Mucosa of stomach (tissue), 1 donor: ENCODE data around the gene PPP3CA.

Experiments
- H3K27me3 ChIP-seq: one replicate; pipeline ENCODE4 v1.7.0; 2013; ENCODE audit warnings: mild to moderate bottlenecking, low read length; ENCODE audit not compliant: control insufficient read depth, insufficient read depth
- H3K36me3 ChIP-seq: one replicate; pipeline ENCODE4 v1.7.0; 2013; ENCODE audit warnings: low read length; ENCODE audit not compliant: control insufficient read depth, insufficient read depth
- H3K4me1 ChIP-seq: one replicate; pipeline ENCODE4 v1.7.0; 2013; ENCODE audit warnings: mild to moderate bottlenecking, low read length; ENCODE audit not compliant: control insufficient read depth, insufficient read depth
- H3K4me3 ChIP-seq: one replicate; pipeline ENCODE4 v1.7.0; 2013; ENCODE audit warnings: low read length
- H3K9ac ChIP-seq: one replicate; pipeline ENCODE4 v1.7.0; 2013; ENCODE audit warnings: mild to moderate bottlenecking, low read length, moderate library complexity
- H3K9me3 ChIP-seq: one replicate; pipeline ENCODE4 v1.7.0; 2013; ENCODE audit warnings: mild to moderate bottlenecking, low read length, moderate library complexity; ENCODE audit not compliant: control insufficient read depth
- donor health status: Pancreatic carcinoma.

The PPP3CA gene

GRCh38 chr4:101326576-101326975 is 20.8 kb downstream of the PPP3CA start:
- H3K9ac ChIP-seq = no peak overlapping the region
- H3K9me3 ChIP-seq = no peaks in the 10 kb centered on the region
- no peaks in the 10 kb centered on the region for H3K27me3 ChIP-seq
- H3K4me3 ChIP-seq = no peak overlapping the region
- no peaks in the 10 kb centered on the region for H3K4me1 ChIP-seq
- H3K36me3 ChIP-seq = no peaks in the 10 kb centered on the region

- Histone ChIP-seq H3K4me3 (no peak overlapping the region), H3K9ac (no peak overlapping the region), H3K9me3 (no peaks in the 10 kb centered on the region), H3K36me3 (no peaks in the 10 kb centered on the region), H3K27me3 (no peaks in the 10 kb centered on the region), H3K4me1 (no peaks in the 10 kb centered on the region)
Observed at GRCh38 chr4:101322743-101323142, 24.6 kb downstream of the PPP3CA start.

GRCh38 chr4:101321481-101322042 is 25.8 kb downstream of the PPP3CA start:
- Histone ChIP-seq H3K27me3 (no peaks in the 10 kb centered on the region), H3K4me1 (no peaks in the 10 kb centered on the region), H3K4me3 (no peak overlapping the region), H3K9ac (no peak overlapping the region), H3K36me3 (no peaks in the 10 kb centered on the region), H3K9me3 (no peaks in the 10 kb centered on the region)

GRCh38 chr4:101315786-101316185 is 31.5 kb downstream of the PPP3CA start:
- Histone ChIP-seq H3K9ac (no peak overlapping the region), H3K4me3 (no peak overlapping the region), H3K9me3 (no peaks in the 10 kb centered on the region), H3K36me3 (no peaks in the 10 kb centered on the region), H3K27me3 (no peaks in the 10 kb centered on the region), H3K4me1 (no peaks in the 10 kb centered on the region)

GRCh38 chr4:101315041-101315440 is 32.3 kb downstream of the PPP3CA start:
- Histone ChIP-seq H3K36me3 (no peaks in the 10 kb centered on the region), H3K27me3 (no peaks in the 10 kb centered on the region), H3K4me3 (no peak overlapping the region), H3K4me1 (no peaks in the 10 kb centered on the region), H3K9me3 (no peaks in the 10 kb centered on the region), H3K9ac (no peak overlapping the region)

GRCh38 chr4:101309925-101310324 is 37.4 kb downstream of the PPP3CA start:
- Histone ChIP-seq H3K9ac (no peak overlapping the region), H3K9me3 (no peaks in the 10 kb centered on the region), H3K4me3 (no peak overlapping the region), H3K36me3 (no peaks in the 10 kb centered on the region), H3K27me3 (no peaks in the 10 kb centered on the region), H3K4me1 (peaks cover 11% of the 10 kb centered on the region)

- peaks cover 11% of the 10 kb centered on the region for H3K4me1 ChIP-seq
- no peaks in the 10 kb centered on the region for H3K27me3 ChIP-seq
- no peaks in the 10 kb centered on the region for H3K9me3 ChIP-seq
- H3K36me3 ChIP-seq = no peaks in the 10 kb centered on the region
- H3K4me3 ChIP-seq = no peak overlapping the region
- no peak overlapping the region for H3K9ac ChIP-seq
Observed at GRCh38 chr4:101307899-101308298, 39.4 kb downstream of the PPP3CA start.

GRCh38 chr4:101306764-101307615 is 40.3 kb downstream of the PPP3CA start:
- Histone ChIP-seq H3K27me3 (no peaks in the 10 kb centered on the region), H3K36me3 (no peaks in the 10 kb centered on the region), H3K9me3 (no peaks in the 10 kb centered on the region), H3K4me3 (no peak overlapping the region), H3K4me1 (peaks cover 11% of the 10 kb centered on the region), H3K9ac (no peak overlapping the region)

- Histone ChIP-seq H3K9ac (no peak overlapping the region), H3K4me3 (no peak overlapping the region)
Observed at GRCh38 chr4:101306225-101306624, 41.1 kb downstream of the PPP3CA start.

GRCh38 chr4:101304916-101305315 is 42.4 kb downstream of the PPP3CA start:
- H3K9me3 ChIP-seq = no peaks in the 10 kb centered on the region
- peaks cover 15% of the 10 kb centered on the region for H3K4me1 ChIP-seq
- H3K9ac ChIP-seq = no peak overlapping the region
- no peaks in the 10 kb centered on the region for H3K27me3 ChIP-seq
- H3K36me3 ChIP-seq = no peaks in the 10 kb centered on the region
- no peak overlapping the region for H3K4me3 ChIP-seq

More at GRCh38 chr4:101306225-101306624, 41.1 kb downstream of the PPP3CA start:
- peaks cover 11% of the 10 kb centered on the region for H3K4me1 ChIP-seq
- no peaks in the 10 kb centered on the region for H3K36me3 ChIP-seq
- H3K27me3 ChIP-seq = no peaks in the 10 kb centered on the region
- H3K9me3 ChIP-seq = no peaks in the 10 kb centered on the region

- H3K4me1 ChIP-seq = peaks cover 7% of the 10 kb centered on the region
- H3K36me3 ChIP-seq = no peaks in the 10 kb centered on the region
- H3K9me3 ChIP-seq = no peaks in the 10 kb centered on the region
- H3K9ac ChIP-seq = no peak overlapping the region
- H3K4me3 ChIP-seq = no peak overlapping the region
- no peaks in the 10 kb centered on the region for H3K27me3 ChIP-seq
Observed at GRCh38 chr4:101299899-101300540, 47.3 kb downstream of the PPP3CA start.

- Histone ChIP-seq H3K36me3 (no peaks in the 10 kb centered on the region), H3K9ac (no peak overlapping the region), H3K9me3 (no peaks in the 10 kb centered on the region), H3K4me3 (no peak overlapping the region), H3K27me3 (no peaks in the 10 kb centered on the region), H3K4me1 (peaks cover 7% of the 10 kb centered on the region)
Observed at GRCh38 chr4:101299021-101299420, 48.3 kb downstream of the PPP3CA start.
